Upper lobe of left lung (tissue), 4 donors: ENCODE measurements around the gene IPCEF1.

Experiments used
- POLR2AphosphoS5 ChIP-seq, 2 donors: sonication (generic); formaldehyde crosslinking; IDR thresholded peaks; one replicate each; pipeline ENCODE4 v1.5.1; 2017; ENCODE audit warnings: antibody characterized with exemption in 2 of 2
- TF ChIP-seq, protein P1 (sequence below), 6 experiments: fragments of 450-650 bp in 4 of 6; fragments of 200-600 bp in 2 of 6; sonication (generic) in 2 of 6; IDR thresholded peaks; one replicate each; pipeline ENCODE4 v1.5.1; 2016 to 2019; ENCODE audit warnings: antibody characterized with exemption in 6 of 6

DNA sequence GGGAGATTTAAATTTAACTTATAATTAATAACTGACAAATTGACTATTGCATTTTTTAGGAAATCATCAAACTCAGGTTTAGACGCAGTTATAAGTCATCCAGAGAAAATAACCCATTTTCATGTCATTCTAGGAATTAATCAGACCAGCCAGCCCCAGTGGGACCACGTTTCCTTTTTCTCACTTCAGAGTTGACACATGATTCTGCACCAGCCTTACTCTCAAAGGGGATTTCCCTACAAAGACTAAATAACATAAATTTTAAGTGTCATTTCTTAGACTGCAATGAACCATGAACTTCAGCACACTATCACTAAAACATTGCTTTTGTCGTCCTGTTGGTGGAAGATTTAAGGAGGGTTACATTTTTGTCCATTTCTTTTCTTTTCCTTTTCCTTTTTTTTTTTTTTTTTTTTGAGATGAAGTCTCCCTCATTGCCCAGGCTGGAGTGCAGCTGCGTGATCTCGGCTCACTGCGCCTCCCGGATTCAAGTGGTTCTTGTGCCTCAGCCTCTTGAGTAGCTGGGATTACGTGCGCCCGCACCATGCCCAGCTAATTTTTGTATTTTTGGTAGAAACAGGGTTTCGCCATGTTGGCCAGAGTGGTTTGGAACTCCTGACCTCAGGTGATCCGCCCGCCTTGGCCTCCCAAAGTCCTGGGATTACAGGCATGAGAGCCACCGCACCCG lies 3.6 kb downstream of the IPCEF1 start:
- TF ChIP-seq, protein P1, sequence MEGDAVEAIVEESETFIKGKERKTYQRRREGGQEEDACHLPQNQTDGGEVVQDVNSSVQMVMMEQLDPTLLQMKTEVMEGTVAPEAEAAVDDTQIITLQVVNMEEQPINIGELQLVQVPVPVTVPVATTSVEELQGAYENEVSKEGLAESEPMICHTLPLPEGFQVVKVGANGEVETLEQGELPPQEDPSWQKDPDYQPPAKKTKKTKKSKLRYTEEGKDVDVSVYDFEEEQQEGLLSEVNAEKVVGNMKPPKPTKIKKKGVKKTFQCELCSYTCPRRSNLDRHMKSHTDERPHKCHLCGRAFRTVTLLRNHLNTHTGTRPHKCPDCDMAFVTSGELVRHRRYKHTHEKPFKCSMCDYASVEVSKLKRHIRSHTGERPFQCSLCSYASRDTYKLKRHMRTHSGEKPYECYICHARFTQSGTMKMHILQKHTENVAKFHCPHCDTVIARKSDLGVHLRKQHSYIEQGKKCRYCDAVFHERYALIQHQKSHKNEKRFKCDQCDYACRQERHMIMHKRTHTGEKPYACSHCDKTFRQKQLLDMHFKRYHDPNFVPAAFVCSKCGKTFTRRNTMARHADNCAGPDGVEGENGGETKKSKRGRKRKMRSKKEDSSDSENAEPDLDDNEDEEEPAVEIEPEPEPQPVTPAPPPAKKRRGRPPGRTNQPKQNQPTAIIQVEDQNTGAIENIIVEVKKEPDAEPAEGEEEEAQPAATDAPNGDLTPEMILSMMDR (IDR thresholded peaks at IDR 0.05) = no peak
- no peak for TF ChIP-seq POLR2AphosphoS5 (IDR thresholded peaks at IDR 0.05)
